ENCODE data around the gene PTPRU. TPM values are rescaled to one million over a fixed set of nuclear protein-coding genes. Genes with fewer than 3 reads are reported as not detected.

PTPRU gene
- total RNA-seq, 4 donors from 2014 or later = 5.6 to 9.7 (median 7.4) TPM

DNA sequence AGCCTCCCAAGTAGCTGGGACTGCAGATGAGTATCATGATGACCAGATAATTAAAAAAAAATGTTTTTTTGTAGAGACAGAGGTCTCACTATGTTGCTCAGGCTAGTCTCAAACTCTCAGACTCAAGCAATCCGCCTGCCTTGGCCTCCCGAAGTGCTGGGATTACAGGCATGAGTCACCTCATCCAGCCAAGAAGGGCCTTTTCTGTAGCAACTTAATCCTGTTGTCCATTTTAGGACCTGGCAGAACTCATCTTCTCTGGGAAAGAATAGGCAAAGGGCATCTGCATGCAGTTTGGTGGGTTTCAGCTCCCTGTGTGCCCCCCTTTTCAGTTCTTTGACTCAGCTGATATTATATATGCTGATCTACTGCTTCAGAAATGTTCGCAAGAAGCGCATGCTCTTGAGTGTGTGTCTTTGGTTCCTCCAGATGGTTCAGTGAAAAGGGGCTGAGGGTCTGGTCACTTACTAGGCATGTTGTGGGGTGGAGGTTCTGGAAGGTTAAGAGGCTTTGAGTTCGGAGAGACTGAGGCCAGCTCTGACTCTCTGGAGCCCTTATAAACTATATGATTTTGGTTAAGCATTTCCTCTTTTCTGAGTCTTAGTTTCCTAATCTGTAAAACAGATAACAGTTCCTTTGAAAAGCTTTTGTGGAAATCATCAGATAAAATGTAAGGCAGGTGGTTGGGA, 35.3 kb upstream of the PTPRU start:
- intact Hi-C loops (cut with DNase I; ENCODE audit: low total_unique reads) (no loop called here), in situ Hi-C loops (cut with MboI; ENCODE audit: low pct_ligation_motif_present in 1 of 4, low pct_unique_long_range_greater_than_20kb in 1 of 4, low sequenced_read_pairs in 3 of 4) (loop anchor here in 3 of 4 donors (5.0 to 25.0 kb wide), 4 partner anchors 319 to 416 kb away; no protein-coding TSS in a partner anchor)
- peaks cover 5 to 16% (median 8%) of the 10 kb centered on the region in 4 donors for H3K4me1 ChIP-seq
- 89% methylated on average over 5 of the region's 5 CpGs; no CpG with 5 or more reads in 1 of the 2 donors for WGBS, 2 donors (ENCODE audit: low coverage in 1 of 2)
- no peaks in the 10 kb centered on the region for H3K27me3 ChIP-seq
- no peak for TF ChIP-seq EP300 (IDR thresholded peaks at IDR 0.05; ENCODE audit: low read depth)
- no peak for DNase-seq
- peaks cover 0 to 7% (median 1%) of the 10 kb centered on the region in 4 donors for H3K36me3 ChIP-seq
- H3K27ac ChIP-seq = no peak overlapping the region
- H3K4me3 ChIP-seq = no peak overlapping the region
- no peaks in the 10 kb centered on the region for H3K9me3 ChIP-seq

DNA sequence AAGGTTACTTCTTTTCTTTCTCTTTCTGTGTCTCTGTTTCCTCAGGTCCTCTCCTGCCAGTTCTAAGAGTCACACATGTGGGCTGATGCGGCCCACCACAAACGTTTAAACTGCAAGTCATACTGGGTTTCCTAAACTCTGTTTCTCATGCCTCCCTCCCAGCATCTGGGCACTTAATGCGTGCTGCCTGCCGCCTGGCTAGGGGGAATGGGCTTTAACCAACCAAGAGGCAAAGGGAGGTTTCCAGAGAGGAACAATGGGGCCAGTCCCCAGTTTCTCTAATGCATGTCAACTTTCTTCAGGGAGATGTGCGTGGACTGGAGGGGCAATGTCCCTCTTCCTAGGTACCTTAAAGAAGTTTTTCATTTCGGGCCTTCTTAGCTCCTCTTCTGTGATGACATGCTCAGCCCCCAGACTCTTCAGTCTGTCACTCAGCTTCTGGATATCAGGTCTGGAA, 34.7 kb upstream of the PTPRU start:
- intact Hi-C loops (cut with DNase I; ENCODE audit: low total_unique reads) (loop anchor here (2.0 kb wide), 1 partner anchor 319 kb away; no protein-coding TSS in a partner anchor), in situ Hi-C loops (cut with MboI; ENCODE audit: low pct_ligation_motif_present in 1 of 4, low pct_unique_long_range_greater_than_20kb in 1 of 4, low sequenced_read_pairs in 3 of 4) (loop anchor here in 3 of 4 donors (5.0 to 25.0 kb wide), 4 partner anchors 319 to 417 kb away; no protein-coding TSS in a partner anchor)
- Histone ChIP-seq H3K9me3 (no peaks in the 10 kb centered on the region), H3K36me3 (peaks cover 0 to 7% (median 1%) of the 10 kb centered on the region in 4 donors), H3K4me1 (peaks cover 5 to 16% (median 8%) of the 10 kb centered on the region in 4 donors), H3K4me3 (no peak overlapping the region), H3K27me3 (no peaks in the 10 kb centered on the region), H3K27ac (peak overlapping the region; percentile 69 to 81 (median 76))
- TF ChIP-seq POLR2A (IDR thresholded peaks at IDR 0.05) (no peak), POLR2AphosphoS5 (IDR thresholded peaks at IDR 0.05) (no peak), EP300 (IDR thresholded peaks at IDR 0.05; ENCODE audit: low read depth) (no peak)
- TF ChIP-seq, protein P1, sequence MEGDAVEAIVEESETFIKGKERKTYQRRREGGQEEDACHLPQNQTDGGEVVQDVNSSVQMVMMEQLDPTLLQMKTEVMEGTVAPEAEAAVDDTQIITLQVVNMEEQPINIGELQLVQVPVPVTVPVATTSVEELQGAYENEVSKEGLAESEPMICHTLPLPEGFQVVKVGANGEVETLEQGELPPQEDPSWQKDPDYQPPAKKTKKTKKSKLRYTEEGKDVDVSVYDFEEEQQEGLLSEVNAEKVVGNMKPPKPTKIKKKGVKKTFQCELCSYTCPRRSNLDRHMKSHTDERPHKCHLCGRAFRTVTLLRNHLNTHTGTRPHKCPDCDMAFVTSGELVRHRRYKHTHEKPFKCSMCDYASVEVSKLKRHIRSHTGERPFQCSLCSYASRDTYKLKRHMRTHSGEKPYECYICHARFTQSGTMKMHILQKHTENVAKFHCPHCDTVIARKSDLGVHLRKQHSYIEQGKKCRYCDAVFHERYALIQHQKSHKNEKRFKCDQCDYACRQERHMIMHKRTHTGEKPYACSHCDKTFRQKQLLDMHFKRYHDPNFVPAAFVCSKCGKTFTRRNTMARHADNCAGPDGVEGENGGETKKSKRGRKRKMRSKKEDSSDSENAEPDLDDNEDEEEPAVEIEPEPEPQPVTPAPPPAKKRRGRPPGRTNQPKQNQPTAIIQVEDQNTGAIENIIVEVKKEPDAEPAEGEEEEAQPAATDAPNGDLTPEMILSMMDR (IDR thresholded peaks at IDR 0.05) = no peak
- no peak for DNase-seq
- whole genome bisulfite sequencing, 2 donors (ENCODE audit: low coverage in 1 of 2) = 65 to 90% methylated on average over 2 to 6 of the region's 6 CpGs

- no peak for DNase-seq
- in situ Hi-C loops (cut with MboI; ENCODE audit: low pct_ligation_motif_present in 1 of 4, low pct_unique_long_range_greater_than_20kb in 1 of 4, low sequenced_read_pairs in 3 of 4) (loop anchor here in 3 of 4 donors (5.0 to 25.0 kb wide), 4 partner anchors 320 to 417 kb away; no protein-coding TSS in a partner anchor), intact Hi-C loops (cut with DNase I; ENCODE audit: low total_unique reads) (loop anchor here (2.0 kb wide), 1 partner anchor 319 kb away; no protein-coding TSS in a partner anchor)
- Histone ChIP-seq H3K4me1 (peaks cover 5 to 16% (median 8%) of the 10 kb centered on the region in 4 donors), H3K9me3 (no peaks in the 10 kb centered on the region), H3K27ac (peak overlapping the region; percentile 69 to 81 (median 76)), H3K27me3 (no peaks in the 10 kb centered on the region), H3K4me3 (no peak overlapping the region), H3K36me3 (peaks cover 0 to 7% (median 1%) of the 10 kb centered on the region in 4 donors)
- TF ChIP-seq POLR2AphosphoS5 (IDR thresholded peaks at IDR 0.05) (no peak), POLR2A (IDR thresholded peaks at IDR 0.05) (no peak), EP300 (IDR thresholded peaks at IDR 0.05; ENCODE audit: low read depth) (no peak)
- TF ChIP-seq, protein P1 (IDR thresholded peaks at IDR 0.05) = no peak
- 100% methylated on average over 1 of the region's 1 CpG; no CpG with 5 or more reads in 1 of the 2 donors for WGBS, 2 donors (ENCODE audit: low coverage in 1 of 2)
Measured at GRCh38 chr1:29202053-29202452, 34.3 kb upstream of the PTPRU start.

DNA sequence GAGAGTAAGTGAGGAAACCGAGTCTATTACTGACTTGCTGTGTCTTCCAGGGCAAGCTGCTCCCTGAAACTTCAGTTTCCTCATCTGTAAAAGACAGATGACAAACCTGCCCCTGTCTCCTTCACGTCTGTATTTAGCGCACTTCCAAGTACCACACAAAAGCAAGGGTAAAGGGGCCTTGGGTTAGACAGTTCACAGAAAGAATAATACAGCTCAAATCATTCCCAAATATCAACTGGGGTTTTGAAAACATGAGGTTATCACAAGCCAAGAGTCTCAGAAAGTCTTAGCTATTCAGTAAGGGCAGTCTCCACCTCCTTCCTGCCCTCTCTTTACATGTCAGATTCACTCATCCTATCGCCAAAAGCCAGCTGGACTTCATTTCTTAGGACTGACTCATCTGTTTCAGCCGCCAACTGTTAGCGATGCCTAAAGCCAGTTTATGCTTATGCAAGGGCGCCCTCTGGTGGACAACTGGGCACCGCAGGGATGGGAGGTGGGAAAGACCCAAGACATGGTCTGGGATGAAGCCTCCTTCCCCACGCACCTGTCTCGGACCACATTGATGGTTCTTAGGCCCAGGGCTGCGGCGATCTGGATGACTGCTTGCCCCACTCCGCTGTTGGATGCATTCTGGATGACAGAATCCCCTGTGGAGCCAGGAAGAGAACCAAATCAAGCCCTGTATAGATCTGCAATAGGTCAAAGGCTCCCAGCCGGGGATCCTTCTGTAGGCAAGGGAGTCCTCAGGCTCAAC, 33.6 kb upstream of the PTPRU start:
- WGBS, 2 donors (ENCODE audit: low coverage in 1 of 2) = 30 to 74% methylated on average over 3 to 14 of the region's 14 CpGs
- H3K27me3 ChIP-seq = no peaks in the 10 kb centered on the region
- peaks cover 5 to 14% (median 8%) of the 10 kb centered on the region in 4 donors for H3K4me1 ChIP-seq
- peak; percentile 96 for DNase-seq
- no peak overlapping the region for H3K4me3 ChIP-seq
- intact Hi-C loops (cut with DNase I; ENCODE audit: low total_unique reads) = loop anchor here (2.0 kb wide), 1 partner anchor 320 kb away; no protein-coding TSS in a partner anchor
- in situ Hi-C loops (cut with MboI; ENCODE audit: low pct_ligation_motif_present in 1 of 4, low pct_unique_long_range_greater_than_20kb in 1 of 4, low sequenced_read_pairs in 3 of 4) = loop anchor here in 3 of 4 donors (5.0 to 25.0 kb wide), 4 partner anchors 320 to 418 kb away; no protein-coding TSS in a partner anchor
- peak overlapping the region; percentile 69 to 81 (median 76) for H3K27ac ChIP-seq
- H3K9me3 ChIP-seq = no peaks in the 10 kb centered on the region
- TF ChIP-seq POLR2AphosphoS5 (IDR thresholded peaks at IDR 0.05) = peak in 2 of 3 donors; percentile 82 to 83
- no peak for TF ChIP-seq POLR2A (IDR thresholded peaks at IDR 0.05)
- no peak for TF ChIP-seq EP300 (IDR thresholded peaks at IDR 0.05; ENCODE audit: low read depth)
- TF ChIP-seq, protein P1 (IDR thresholded peaks at IDR 0.05) = peak; percentile 92 to 97 (median 96)
- peaks cover 0 to 7% (median 1%) of the 10 kb centered on the region in 4 donors for H3K36me3 ChIP-seq

All from transverse colon (tissue), 4 donors.